ENCODE data around the gene ENSA.
A peak's percentile ranks its signal among the peaks of the same experiment; 100 is the strongest.
"Not testable (repeated sequence)": the region's sequence is repeated elsewhere in the genome, so short reads cannot be mapped to it uniquely, and the experiment has no call there.

Gene ENSA, protein sequence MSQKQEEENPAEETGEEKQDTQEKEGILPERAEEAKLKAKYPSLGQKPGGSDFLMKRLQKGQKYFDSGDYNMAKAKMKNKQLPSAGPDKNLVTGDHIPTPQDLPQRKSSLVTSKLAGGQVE

GRCh38 chr1:150629115-150629928 lies at the start of gene ENSA:
Gene ENSA, minus strand, starts transcription at chr1:150629612. Its CDS starts 142 bp downstream, at chr1:150629470.
- DNase-seq (ENCODE audit: low spot score) = peak; percentile 100

DNA sequence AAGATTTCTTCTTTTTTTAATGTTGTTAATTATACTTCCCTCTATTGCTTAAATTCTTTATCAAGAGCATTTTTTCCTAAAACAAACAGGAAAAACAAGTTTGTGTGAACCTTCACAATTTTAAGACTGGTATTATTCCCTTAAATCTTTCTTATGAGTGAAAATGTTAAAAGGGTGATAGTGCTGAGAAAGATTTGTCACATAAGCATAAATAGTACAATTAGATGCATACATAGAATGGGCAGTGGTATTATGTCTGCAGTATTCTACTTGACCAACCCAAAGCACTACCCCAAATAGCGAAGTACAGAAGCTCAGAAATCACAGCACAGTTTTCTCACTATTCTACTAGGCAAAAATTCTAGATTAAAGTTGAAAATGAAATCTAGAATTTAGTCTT lies 49.6 kb upstream of the ENSA start:
- DNase-seq (ENCODE audit: low spot score) = no peak

DNA sequence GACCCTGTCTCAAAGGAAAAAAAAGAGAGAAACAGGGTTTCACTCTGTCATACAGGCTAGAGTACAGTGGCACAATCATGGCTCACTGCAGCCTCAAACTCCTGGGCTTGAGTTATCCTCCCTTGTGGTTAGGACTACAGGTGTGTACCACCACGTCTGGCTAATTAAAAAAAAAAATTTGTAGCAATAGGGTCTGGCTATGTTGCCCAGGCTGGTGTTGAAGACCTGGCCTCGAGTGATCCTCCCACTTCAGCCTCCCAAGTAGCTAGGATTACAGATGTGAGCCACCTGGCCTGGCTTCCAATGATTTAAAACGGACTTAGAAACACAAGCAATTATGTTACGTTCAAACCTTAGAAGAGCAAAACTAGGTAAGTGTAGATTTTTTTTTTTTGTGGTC lies 45.5 kb upstream of the ENSA start:
- DNase-seq (ENCODE audit: low spot score) = no peak

DNA sequence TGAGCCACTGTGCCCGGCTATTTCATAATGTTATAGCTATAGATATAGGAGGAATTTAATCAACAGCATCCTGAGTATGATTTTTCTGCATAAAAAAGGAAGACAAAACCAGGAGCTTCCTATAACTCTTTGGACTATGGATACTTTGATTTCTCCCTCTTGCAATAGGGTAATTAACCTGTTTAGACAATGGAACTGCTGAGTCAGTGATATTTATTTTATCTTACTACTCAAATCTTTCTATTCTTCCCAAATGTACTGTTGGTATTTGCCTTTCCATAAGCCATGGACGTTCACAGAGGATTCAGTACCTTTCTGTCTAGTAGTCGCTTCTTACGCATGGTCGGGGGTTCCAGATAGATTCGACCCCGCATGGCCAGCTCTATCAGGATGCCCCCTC lies 33.9 kb upstream of the ENSA start:
- no peak for DNase-seq (ENCODE audit: low spot score)

DNA sequence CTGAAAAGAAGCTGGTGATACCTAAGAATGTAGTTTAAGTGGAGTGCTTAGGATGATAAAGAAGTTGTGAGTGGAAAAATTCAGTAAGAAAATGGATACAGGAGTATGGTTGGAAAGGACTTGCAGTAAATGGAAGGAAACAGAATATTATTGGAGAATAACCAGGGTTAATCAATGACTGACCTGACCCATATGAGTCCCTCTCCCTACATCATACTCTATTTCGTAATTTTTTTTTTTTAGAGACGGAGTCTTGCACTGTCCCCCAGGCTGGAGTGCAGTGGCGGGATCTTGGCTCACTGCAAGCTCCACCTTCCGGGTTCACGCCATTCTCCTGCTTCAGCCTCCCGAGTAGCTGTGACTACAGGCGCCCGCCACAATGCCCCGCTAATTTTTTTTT lies 33.4 kb upstream of the ENSA start:
- no peak for DNase-seq (ENCODE audit: low spot score)

- no peak for DNase-seq (ENCODE audit: low spot score)
These were observed 31.7 kb upstream of the ENSA start for GRCh38 chr1:150661156-150661555.

GRCh38 chr1:150660584-150660983 lies 31.2 kb upstream of the ENSA start:
- DNase-seq (ENCODE audit: low spot score) = no peak

- not testable (repeated sequence) for DNase-seq (ENCODE audit: low spot score)
These were observed 27.7 kb upstream of the ENSA start for GRCh38 chr1:150657064-150657463.

DNA sequence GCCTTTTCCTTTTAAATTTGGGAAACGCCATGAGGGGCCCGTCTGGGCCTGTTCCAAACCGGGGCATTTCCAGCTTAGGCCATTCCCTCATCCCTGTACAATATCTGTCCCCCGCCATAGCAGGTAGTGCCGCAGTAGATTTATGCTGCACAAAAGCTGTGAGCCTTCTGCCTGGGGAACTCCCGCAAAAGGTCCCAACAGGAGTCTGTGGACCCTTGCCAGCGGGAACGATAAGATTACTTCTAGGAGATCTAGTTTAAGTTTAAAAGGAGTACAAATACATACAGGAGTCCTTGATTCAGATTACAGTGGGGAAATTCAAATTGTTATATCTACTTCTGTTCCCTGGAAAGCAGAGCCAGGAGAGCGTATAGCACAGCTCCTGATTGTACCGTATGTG lies 25.2 kb upstream of the ENSA start:
- not testable (repeated sequence) for DNase-seq (ENCODE audit: low spot score)

DNA sequence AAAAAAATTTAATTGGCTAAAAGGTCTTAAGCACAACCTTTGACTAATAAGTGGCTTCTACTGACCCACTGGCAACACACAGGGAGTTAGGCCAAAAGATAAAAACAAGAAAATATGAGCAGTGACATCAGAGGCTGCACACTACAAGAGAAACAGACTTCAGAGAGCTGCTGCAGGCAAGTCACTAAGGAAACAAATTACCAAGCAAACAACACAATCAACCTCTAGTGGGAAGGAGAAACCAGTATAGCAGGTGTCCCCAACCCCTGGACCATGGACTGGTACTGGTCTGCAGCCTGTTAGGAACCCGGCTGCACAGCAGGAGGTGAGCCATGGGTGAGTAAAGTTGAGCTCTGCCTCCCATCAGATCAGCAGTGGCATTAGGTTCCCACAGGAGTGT lies 20.8 kb upstream of the ENSA start:
- DNase-seq (ENCODE audit: low spot score) = no peak

- no peak for DNase-seq (ENCODE audit: low spot score)
These were observed 20.1 kb upstream of the ENSA start for GRCh38 chr1:150649441-150650075.

GRCh38 chr1:150642296-150642695 lies 12.9 kb upstream of the ENSA start:
- DNase-seq (ENCODE audit: low spot score) = no peak

GRCh38 chr1:150641126-150641815 lies 11.9 kb upstream of the ENSA start:
- DNase-seq (ENCODE audit: low spot score) = not testable (repeated sequence)

GRCh38 chr1:150638430-150638829 lies 9.0 kb upstream of the ENSA start:
- not testable (repeated sequence) for DNase-seq (ENCODE audit: low spot score)

- DNase-seq (ENCODE audit: low spot score) = not testable (repeated sequence)
These were observed 5.6 kb upstream of the ENSA start for GRCh38 chr1:150634839-150635622.

GRCh38 chr1:150628766-150629114 lies 672 bp downstream of the ENSA start:
- no peak for DNase-seq (ENCODE audit: low spot score)

DNA sequence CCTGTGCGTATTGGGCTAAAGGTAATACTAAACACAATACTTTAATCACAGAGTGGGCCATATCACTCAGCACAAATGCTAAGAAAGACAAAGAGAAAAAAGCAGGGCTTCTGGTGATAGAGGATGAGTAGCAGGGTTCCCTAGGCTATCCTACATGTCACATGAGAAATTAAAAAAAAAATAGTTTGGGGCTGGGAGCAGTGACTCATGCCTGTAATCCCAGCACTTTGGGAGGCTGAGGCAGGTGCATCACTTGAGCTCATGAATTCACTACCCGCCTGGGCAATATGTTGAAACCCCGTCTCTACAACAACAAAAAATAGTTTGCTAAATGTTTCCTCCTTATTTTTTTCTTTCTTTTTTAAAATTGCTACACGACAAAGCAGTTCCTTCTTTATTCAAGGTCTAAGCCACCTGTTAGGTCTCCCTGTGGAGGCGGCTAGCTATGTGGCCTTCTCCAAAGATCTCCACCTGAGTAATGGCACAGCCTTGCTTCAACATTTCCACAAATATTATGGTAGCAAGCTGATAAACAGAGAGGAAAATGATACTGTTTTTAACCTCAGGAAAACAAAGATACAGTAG lies 1.5 kb downstream of the ENSA start:
- DNase-seq (ENCODE audit: low spot score) = no peak

DNA sequence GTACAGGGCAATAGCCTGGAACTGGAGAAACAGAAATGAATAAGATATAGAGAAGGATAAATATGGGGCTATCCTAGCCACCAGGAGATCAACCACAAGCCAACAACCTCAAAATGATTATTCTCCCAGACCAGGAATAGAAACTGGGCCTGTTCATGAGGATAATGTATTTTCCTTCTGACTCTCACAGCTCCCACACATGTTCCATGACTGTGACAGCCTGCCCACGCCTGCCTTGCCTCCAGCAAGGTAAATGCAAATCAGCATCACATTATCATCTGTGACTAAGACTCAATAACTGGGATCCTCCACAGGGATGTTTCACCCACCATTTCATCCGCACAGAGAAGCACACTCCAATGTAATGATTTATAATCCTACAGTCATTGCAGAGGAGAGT lies 3.3 kb downstream of the ENSA start:
- no peak for DNase-seq (ENCODE audit: low spot score)

GRCh38 chr1:150624546-150624945 lies 4.9 kb downstream of the ENSA start:
- not testable (repeated sequence) for DNase-seq (ENCODE audit: low spot score)

DNA sequence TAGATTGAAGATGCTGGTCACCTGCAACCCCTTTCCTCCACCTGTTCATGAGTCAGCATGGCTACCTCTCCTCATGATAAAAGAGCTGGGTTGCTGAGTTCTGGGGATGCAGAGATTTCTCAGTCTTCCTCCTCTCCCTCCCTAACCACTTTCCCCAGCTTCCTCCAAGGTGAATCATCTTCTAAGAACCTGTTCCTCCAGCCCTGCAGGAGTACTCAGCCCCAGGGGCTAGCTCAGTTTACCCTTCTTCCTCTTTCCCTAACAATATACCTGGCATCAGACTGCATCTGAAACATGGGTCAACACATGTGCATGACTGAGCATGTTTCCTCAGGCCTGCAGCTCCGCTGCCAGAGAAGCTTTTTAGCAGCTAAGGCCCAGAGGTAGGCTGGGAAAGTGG lies 5.3 kb downstream of the ENSA start:
- not testable (repeated sequence) for DNase-seq (ENCODE audit: low spot score)

DNA sequence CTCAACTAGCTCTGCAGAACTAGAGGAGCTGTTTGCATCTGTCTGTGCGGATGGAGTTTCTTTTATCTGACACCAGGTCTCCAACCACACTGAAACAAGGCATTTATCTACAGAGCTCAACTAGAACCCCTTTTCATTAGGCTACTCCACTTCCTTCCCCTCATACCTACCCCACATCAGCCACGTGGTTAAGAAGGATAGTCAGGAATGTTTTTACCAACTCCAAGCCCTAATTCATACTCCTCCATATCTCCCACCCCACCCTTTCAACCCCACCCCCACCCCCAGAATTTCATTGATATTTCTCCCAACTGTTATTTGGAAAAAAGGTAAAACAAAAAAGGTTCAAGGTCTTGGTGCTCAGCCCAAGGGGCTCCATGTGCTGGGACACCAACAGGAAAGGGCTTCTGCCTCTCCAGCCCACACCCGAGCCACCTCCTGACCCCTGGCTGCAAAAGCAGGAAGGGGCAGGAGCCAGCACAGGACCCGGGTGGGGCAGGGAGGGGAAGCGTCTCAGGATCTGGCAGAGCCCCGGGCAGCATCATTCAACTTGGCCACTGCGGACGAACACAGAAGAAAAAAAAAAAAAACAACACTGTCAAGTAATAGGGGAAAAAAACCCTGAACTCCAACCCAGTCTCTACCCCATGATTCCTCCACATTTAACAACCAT lies 7.0 kb downstream of the ENSA start:
- DNase-seq (ENCODE audit: low spot score) = no peak
